ENCODE measurements around the gene JUN.

DNA sequence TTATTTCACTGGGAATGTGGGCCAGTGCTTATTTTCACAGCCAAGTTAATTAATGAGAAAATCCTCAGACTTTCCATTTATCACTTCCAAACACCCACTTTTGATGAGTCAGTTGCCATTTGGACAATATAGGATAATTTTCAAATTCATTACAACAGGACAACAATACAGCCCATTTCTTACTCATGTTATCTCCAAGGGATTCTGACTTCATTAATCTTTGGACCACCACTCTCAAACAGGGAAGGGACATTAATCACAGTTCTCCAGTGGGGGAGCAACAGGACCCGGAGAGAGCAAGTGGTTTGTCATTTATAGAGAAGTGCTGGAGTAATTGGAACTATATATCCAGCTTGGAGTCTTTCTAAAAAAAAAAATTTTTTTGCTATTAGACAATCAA is 38.7 kb downstream of the JUN start:
- TF ChIP-seq, protein P1, sequence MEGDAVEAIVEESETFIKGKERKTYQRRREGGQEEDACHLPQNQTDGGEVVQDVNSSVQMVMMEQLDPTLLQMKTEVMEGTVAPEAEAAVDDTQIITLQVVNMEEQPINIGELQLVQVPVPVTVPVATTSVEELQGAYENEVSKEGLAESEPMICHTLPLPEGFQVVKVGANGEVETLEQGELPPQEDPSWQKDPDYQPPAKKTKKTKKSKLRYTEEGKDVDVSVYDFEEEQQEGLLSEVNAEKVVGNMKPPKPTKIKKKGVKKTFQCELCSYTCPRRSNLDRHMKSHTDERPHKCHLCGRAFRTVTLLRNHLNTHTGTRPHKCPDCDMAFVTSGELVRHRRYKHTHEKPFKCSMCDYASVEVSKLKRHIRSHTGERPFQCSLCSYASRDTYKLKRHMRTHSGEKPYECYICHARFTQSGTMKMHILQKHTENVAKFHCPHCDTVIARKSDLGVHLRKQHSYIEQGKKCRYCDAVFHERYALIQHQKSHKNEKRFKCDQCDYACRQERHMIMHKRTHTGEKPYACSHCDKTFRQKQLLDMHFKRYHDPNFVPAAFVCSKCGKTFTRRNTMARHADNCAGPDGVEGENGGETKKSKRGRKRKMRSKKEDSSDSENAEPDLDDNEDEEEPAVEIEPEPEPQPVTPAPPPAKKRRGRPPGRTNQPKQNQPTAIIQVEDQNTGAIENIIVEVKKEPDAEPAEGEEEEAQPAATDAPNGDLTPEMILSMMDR (conservative IDR thresholded peaks at IDR 0.05; ENCODE audit: low read depth, low read length), result no peak
- no peak for TF ChIP-seq EZH2 (IDR thresholded peaks at IDR 0.05; ENCODE audit: borderline replicate concordance, low read depth, low read length, poor library complexity, severe bottlenecking)
